HepG2 (cell line): Measurements from ENCODE around the gene NUP214. TPM values are rescaled to one million over a fixed set of nuclear protein-coding genes. Genes with fewer than 3 reads are reported as not detected.

Source experiments
- KDM2A ChIP-seq: sonication (generic); formaldehyde crosslinking; IDR thresholded peaks from 2 replicates; pipeline ENCODE4 v1.4.0; 2020; ENCODE audit warnings: low read depth, missing genetic modification reagents, borderline replicate concordance
- MTF1 ChIP-seq: sonication (generic); formaldehyde crosslinking; IDR thresholded peaks from 2 replicates; pipeline ENCODE4 v1.5.0; 2020; ENCODE audit warnings: missing genetic modification reagents
- NFKBIZ ChIP-seq: IDR thresholded peaks from 2 replicates; pipeline ENCODE4 v1.6.1; 2018; ENCODE audit warnings: missing genetic modification reagents, missing compliant biosample characterization
- PAX8 ChIP-seq: sonication (generic); formaldehyde crosslinking; IDR thresholded peaks from 2 replicates; pipeline ENCODE4 v1.8.0; 2022; ENCODE audit warnings: mild to moderate bottlenecking, missing genetic modification reagents, borderline replicate concordance
- POLR2AphosphoS2 ChIP-seq: IDR thresholded peaks from 2 replicates; pipeline ENCODE4 v1.6.1; 2011; ENCODE audit warnings: low read depth, low read length, improper control_type of control experiment
- U2AF1 ChIP-seq: fragments of 200-400 bp; formaldehyde crosslinking; optimal IDR thresholded peaks from 2 replicates; pipeline ENCODE3; 2017; ENCODE audit warnings: mild to moderate bottlenecking, low read depth, low read length
- ZNF124 ChIP-seq: sonication (generic); formaldehyde crosslinking; IDR thresholded peaks from 2 replicates; pipeline ENCODE4 v1.4.0; 2020; ENCODE audit warnings: missing genetic modification reagents
- ZNF136 ChIP-seq: sonication (generic); formaldehyde crosslinking; IDR thresholded peaks from 2 replicates; pipeline ENCODE4 v1.8.1; 2022; ENCODE audit warnings: low read depth, mild to moderate bottlenecking, moderate library complexity, missing genetic modification reagents
- ZNF569 ChIP-seq: sonication (generic); formaldehyde crosslinking; IDR thresholded peaks from 2 replicates; pipeline ENCODE4 v1.5.0; 2020; ENCODE audit warnings: mild to moderate bottlenecking, missing genetic modification reagents, moderate library complexity, borderline replicate concordance
- ZNF589 ChIP-seq: sonication (generic); formaldehyde crosslinking; conservative IDR thresholded peaks from 2 replicates; pipeline ENCODE4 v1.8.0; 2022; ENCODE audit warnings: mild to moderate bottlenecking, moderate library complexity, missing genetic modification reagents
- ZNF670 ChIP-seq: sonication (generic); formaldehyde crosslinking; IDR thresholded peaks from 2 replicates; pipeline ENCODE4 v1.8.0; 2022; ENCODE audit warnings: mild to moderate bottlenecking, missing genetic modification reagents, borderline replicate concordance
- ZNF878 ChIP-seq: sonication (generic); formaldehyde crosslinking; IDR thresholded peaks from 2 replicates; pipeline ENCODE4 v1.8.1; 2023; ENCODE audit warnings: mild to moderate bottlenecking, missing genetic modification reagents, moderate library complexity
- polyA plus RNA-seq, 8 experiments: library from polyadenylated mRNA; depleted of rRNA in 3 of 8; stranded (reverse) in 7 of 8; unstranded in 1 of 8; fragments of >200 nt; fragmentation: Illumina TruSeq in 4 of 8; extraction: Trizol in 4 of 8; gene quantifications; 2 replicates each; pipeline versions ENCODE4 v1.2.1 to v1.2.3, GENCODE V29; 2011 to 2016; ENCODE audit warnings: low read depth in 4 of 8, missing spikeins in 1 of 8, mixed read lengths in 1 of 8; ENCODE audit not compliant: insufficient read depth in 1 of 8
- total RNA-seq, 5 experiments: library from RNA; depleted of rRNA; stranded (reverse); fragments of >200 nt; fragmentation: Illumina TruSeq; extraction: Trizol; gene quantifications; 2 replicates each; pipeline ENCODE4 v1.2.3, GENCODE V29; 2016; ENCODE audit warnings: low read depth in 1 of 5
- TF ChIP-seq, protein P1 (sequence below): sonication (generic); formaldehyde crosslinking; IDR thresholded peaks from 2 replicates; pipeline ENCODE4 v1.4.0; 2020; ENCODE audit warnings: low read depth, mild to moderate bottlenecking, missing genetic modification reagents
- TF ChIP-seq, protein P2 (sequence below): sonication (generic); formaldehyde crosslinking; IDR thresholded peaks from 2 replicates; pipeline ENCODE4 v1.4.0; 2020; ENCODE audit warnings: missing genetic modification reagents
- TF ChIP-seq, protein P3 (sequence below): sonication (generic); formaldehyde crosslinking; conservative IDR thresholded peaks from 2 replicates; pipeline ENCODE4 v1.8.0; 2022; ENCODE audit warnings: mild to moderate bottlenecking, moderate library complexity, missing genetic modification reagents
- TF ChIP-seq, protein P4 (sequence below): IDR thresholded peaks from 2 replicates; pipeline ENCODE4 v1.6.1; 2018; ENCODE audit warnings: missing genetic modification reagents
- TF ChIP-seq, protein P5 (sequence below): IDR thresholded peaks from 2 replicates; pipeline ENCODE4 v1.6.1; 2016; ENCODE audit warnings: low read depth, control low read depth

NUP214 gene
- total and polyA plus RNA-seq, 2 of the 13 experiments (the other 11 are each of a cell fraction or from before 2014, with no cell fraction given): 8.4 to 16.0 TPM

DNA sequence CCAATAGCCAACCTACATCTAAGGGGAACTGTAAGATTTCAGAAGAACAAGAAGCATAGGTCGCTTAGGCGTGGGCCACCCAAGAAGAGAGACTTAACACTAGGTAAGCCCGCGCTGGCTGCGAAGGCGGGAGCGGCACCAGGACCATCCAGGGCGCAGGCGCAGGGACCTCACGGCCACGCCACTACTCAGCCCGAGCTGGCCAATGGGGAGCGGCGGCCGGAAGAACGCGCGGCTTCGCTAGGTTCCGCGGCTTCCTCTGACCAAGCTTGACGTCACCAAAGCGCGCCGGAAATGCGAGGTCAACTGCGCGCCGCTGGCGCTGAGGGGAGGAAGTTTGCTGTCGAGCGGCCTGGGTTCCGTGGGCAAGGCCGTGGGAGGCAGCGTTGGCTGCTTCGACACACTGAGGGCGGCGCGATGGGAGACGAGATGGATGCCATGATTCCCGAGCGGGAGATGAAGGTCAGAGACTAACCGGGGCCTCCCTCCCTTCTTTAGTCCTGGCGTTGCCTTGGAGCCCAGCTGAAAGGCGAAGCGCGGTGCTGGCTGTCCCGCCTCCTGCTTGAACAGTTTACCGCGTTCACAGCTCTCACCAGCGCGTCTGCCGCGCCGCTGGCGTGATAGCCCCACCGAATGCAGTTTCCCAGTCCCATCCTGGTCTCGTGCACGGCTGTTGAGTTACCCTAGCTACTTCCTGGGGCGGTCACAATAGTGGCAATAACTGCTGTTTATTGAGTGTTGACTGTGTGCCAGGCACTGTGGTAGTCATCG, at the start of gene NUP214 (continued):
- TF ChIP-seq, protein P1, sequence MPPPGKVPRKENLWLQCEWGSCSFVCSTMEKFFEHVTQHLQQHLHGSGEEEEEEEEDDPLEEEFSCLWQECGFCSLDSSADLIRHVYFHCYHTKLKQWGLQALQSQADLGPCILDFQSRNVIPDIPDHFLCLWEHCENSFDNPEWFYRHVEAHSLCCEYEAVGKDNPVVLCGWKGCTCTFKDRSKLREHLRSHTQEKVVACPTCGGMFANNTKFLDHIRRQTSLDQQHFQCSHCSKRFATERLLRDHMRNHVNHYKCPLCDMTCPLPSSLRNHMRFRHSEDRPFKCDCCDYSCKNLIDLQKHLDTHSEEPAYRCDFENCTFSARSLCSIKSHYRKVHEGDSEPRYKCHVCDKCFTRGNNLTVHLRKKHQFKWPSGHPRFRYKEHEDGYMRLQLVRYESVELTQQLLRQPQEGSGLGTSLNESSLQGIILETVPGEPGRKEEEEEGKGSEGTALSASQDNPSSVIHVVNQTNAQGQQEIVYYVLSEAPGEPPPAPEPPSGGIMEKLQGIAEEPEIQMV (CRISPR knock-in tag): no peak
- TF ChIP-seq, protein P2, sequence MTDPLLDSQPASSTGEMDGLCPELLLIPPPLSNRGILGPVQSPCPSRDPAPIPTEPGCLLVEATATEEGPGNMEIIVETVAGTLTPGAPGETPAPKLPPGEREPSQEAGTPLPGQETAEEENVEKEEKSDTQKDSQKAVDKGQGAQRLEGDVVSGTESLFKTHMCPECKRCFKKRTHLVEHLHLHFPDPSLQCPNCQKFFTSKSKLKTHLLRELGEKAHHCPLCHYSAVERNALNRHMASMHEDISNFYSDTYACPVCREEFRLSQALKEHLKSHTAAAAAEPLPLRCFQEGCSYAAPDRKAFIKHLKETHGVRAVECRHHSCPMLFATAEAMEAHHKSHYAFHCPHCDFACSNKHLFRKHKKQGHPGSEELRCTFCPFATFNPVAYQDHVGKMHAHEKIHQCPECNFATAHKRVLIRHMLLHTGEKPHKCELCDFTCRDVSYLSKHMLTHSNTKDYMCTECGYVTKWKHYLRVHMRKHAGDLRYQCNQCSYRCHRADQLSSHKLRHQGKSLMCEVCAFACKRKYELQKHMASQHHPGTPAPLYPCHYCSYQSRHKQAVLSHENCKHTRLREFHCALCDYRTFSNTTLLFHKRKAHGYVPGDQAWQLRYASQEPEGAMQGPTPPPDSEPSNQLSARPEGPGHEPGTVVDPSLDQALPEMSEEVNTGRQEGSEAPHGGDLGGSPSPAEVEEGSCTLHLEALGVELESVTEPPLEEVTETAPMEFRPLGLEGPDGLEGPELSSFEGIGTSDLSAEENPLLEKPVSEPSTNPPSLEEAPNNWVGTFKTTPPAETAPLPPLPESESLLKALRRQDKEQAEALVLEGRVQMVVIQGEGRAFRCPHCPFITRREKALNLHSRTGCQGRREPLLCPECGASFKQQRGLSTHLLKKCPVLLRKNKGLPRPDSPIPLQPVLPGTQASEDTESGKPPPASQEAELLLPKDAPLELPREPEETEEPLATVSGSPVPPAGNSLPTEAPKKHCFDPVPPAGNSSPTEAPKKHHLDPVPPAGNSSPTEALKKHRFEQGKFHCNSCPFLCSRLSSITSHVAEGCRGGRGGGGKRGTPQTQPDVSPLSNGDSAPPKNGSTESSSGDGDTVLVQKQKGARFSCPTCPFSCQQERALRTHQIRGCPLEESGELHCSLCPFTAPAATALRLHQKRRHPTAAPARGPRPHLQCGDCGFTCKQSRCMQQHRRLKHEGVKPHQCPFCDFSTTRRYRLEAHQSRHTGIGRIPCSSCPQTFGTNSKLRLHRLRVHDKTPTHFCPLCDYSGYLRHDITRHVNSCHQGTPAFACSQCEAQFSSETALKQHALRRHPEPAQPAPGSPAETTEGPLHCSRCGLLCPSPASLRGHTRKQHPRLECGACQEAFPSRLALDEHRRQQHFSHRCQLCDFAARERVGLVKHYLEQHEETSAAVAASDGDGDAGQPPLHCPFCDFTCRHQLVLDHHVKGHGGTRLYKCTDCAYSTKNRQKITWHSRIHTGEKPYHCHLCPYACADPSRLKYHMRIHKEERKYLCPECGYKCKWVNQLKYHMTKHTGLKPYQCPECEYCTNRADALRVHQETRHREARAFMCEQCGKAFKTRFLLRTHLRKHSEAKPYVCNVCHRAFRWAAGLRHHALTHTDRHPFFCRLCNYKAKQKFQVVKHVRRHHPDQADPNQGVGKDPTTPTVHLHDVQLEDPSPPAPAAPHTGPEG (CRISPR knock-in tag): 0 out of 2 replicates have a peak, but pooled peaks have one; percentile 13
- TF ChIP-seq ZNF878 (CRISPR knock-in tag): no peak
- TF ChIP-seq ZNF569 (CRISPR knock-in tag): no peak
- peak; percentile 99 for TF ChIP-seq KDM2A (CRISPR knock-in tag)
- TF ChIP-seq ZNF589 (CRISPR knock-in tag): no peak
- TF ChIP-seq NFKBIZ: no peak
- TF ChIP-seq ZNF136: no peak
- 0 out of 2 replicates have a peak, but pooled peaks have one; percentile 48 for TF ChIP-seq POLR2AphosphoS2
- TF ChIP-seq, protein P3, sequence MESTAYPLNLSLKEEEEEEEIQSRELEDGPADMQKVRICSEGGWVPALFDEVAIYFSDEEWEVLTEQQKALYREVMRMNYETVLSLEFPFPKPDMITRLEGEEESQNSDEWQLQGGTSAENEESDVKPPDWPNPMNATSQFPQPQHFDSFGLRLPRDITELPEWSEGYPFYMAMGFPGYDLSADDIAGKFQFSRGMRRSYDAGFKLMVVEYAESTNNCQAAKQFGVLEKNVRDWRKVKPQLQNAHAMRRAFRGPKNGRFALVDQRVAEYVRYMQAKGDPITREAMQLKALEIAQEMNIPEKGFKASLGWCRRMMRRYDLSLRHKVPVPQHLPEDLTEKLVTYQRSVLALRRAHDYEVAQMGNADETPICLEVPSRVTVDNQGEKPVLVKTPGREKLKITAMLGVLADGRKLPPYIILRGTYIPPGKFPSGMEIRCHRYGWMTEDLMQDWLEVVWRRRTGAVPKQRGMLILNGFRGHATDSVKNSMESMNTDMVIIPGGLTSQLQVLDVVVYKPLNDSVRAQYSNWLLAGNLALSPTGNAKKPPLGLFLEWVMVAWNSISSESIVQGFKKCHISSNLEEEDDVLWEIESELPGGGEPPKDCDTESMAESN (CRISPR knock-in tag): peak; percentile 94
- no peak for TF ChIP-seq ZNF124
- TF ChIP-seq, protein P4, sequence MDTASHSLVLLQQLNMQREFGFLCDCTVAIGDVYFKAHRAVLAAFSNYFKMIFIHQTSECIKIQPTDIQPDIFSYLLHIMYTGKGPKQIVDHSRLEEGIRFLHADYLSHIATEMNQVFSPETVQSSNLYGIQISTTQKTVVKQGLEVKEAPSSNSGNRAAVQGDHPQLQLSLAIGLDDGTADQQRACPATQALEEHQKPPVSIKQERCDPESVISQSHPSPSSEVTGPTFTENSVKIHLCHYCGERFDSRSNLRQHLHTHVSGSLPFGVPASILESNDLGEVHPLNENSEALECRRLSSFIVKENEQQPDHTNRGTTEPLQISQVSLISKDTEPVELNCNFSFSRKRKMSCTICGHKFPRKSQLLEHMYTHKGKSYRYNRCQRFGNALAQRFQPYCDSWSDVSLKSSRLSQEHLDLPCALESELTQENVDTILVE: peak; percentile 79
- TF ChIP-seq PAX8: no peak
- TF ChIP-seq U2AF1: peak; percentile 90
- TF ChIP-seq ZNF670: peak; percentile 51; the same call in 1 of the 2 replicates
- no peak for TF ChIP-seq MTF1 (CRISPR knock-in tag)
- TF ChIP-seq, protein P5, sequence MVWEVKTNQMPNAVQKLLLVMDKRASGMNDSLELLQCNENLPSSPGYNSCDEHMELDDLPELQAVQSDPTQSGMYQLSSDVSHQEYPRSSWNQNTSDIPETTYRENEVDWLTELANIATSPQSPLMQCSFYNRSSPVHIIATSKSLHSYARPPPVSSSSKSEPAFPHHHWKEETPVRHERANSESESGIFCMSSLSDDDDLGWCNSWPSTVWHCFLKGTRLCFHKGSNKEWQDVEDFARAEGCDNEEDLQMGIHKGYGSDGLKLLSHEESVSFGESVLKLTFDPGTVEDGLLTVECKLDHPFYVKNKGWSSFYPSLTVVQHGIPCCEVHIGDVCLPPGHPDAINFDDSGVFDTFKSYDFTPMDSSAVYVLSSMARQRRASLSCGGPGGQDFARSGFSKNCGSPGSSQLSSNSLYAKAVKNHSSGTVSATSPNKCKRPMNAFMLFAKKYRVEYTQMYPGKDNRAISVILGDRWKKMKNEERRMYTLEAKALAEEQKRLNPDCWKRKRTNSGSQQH (CRISPR knock-in tag): peak; percentile 84; the same call in 1 of the 2 replicates
